Endometrium (tissue), 2 donors: ENCODE results near the gene ZNF267.
"Not testable (repeated sequence)": the region's sequence is repeated elsewhere in the genome, so short reads cannot be mapped to it uniquely, and the experiment has no call there.

ENCODE experiments used
- FAIRE-seq: peaks from 2 replicates; lab custom pipeline; 2012; peaks lifted over from hg19 to GRCh38; lab: Jason Lieb, UNC
- donor health status: control.
- donor health status: control.

The ZNF267 gene

DNA sequence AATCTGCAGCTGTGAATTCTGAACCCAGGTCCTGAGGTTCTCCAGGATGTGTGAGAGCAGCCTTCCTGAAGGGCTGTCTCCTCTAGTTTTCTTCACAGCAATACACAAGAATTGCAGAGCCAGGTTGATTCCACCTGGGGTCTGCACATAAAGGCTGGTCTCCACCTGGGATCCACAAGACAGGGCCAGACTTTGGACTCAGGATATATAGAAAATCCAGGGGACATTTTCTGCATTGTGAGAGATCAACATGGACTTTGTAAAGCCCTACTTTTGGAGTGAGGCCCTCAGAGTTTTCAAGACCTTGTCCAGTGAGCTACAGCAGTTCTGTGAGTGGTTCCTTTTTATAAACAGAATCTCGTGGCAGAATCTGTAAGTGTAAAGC lies 6.3 kb downstream of the ZNF267 start:
- no peak for FAIRE-seq

DNA sequence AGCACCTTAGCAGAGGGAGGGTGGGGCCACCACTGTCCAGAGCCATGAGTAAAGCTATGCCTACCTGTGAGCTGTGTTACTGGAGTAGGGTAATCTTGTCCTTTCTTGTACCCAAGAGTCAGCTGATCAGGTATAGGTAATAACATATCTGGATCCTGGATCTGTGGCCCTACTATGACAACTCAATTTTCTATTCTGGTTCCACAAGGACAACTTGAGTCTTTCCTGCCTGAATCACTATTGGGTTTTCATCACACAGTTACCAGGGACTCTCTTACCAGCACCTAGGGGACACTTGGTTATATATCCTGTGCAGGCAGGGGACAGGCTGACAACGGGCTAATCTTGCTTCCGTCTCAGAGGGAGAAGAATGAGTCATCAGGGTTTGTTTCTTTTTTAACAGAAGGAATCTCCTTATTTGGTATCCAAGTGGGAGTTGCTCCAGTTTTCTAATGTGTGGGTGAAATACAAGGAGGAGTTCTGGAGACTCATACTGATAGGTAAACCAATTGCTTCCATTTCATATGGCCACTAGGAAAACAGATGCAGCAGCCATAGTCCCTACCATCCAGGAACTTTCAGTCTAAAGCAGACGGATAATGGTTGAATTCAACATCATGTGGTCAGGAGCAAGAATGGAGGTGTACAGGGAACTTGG lies 6.8 kb downstream of the ZNF267 start:
- no peak for FAIRE-seq

DNA sequence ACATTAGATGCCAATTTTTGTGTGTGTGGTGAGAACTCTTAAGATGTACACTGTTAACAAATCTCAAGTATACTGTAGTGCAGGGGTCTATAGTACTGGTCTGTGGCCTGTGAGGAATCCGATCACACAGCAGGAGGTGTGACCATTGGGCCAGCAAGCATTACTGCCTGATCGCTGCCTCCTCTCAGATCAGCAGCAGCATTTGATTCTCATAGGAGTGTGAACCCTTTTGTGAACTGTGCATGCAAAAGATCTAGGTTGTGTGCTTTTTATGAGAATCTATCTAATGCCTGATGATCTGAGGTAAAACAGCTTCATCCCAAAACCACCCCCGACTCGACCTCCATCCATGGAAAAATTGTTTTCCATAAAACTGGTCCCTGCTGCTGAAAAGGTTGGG lies 12.6 kb downstream of the ZNF267 start:
- FAIRE-seq, result no peak

DNA sequence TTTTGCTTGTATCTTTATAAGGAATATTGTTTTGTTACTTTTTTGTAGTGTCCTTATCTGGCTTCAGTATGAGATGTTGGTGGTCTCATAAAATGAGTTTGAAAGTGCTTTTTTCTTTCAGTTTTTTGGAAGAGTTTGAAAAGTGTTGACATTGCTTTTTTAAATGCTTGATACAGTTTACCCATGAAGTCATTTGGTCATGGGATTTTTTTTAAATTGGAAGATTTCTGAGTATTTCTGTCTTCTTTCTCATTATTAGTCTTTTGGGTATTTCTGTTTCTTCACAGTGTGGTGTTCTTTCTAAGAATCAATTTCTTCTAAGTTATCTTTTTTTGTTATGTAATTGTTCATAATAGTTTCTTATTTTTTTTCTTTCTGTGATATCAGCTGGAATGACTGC lies 15.1 kb downstream of the ZNF267 start:
- FAIRE-seq, result no peak

- not testable (repeated sequence) for FAIRE-seq
Observed at GRCh38 chr16:31892111-31892510, 18.5 kb downstream of the ZNF267 start.

DNA sequence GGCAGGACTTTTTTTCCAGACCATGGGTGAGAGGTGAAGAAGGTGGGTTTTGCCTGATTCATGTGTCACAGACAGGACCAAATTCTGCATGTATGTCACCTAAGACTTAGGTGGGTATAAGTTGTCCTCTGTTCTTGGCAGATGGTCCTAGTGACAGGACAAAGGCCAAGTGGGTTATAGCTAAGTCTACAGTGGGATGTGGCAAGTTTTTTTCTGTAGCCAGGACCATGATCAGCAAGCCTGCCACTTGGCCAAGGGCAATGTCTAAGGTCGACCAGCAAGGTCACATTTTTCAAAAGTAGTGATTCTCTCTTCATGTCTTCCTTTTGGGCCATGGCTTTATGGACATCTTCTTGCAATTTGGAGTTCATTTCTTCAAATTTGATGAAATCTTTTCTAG lies 20.2 kb downstream of the ZNF267 start:
- FAIRE-seq, result no peak

- FAIRE-seq, result no peak
Observed at GRCh38 chr16:31897283-31897682, 23.7 kb downstream of the ZNF267 start.

GRCh38 chr16:31899505-31899904 lies 25.9 kb downstream of the ZNF267 start:
- no peak for FAIRE-seq

DNA sequence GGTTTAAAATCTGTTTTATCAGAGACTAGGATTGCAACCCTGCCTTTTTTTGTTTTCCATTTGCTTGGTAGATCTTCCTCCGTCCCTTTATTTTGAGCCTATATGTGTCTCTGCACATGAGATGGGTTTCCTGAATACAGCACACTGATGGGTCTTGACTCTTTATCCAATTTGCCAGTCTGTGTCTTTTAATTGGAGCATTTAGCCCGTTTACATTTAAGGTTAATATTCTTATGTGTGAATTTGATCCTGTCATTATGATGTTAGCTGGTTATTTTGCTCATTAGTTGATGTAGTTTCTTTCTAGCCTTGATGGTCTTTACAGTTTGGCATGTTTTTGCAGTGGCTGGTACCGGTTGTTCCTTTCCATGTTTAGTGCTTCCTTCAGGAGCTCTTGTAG lies 31.0 kb downstream of the ZNF267 start:
- FAIRE-seq, result not testable (repeated sequence)

- no peak for FAIRE-seq
Observed at GRCh38 chr16:31913668-31914067, 40.1 kb downstream of the ZNF267 start.

- FAIRE-seq, result no peak
Observed at GRCh38 chr16:31916056-31916488, 42.5 kb downstream of the ZNF267 start.

DNA sequence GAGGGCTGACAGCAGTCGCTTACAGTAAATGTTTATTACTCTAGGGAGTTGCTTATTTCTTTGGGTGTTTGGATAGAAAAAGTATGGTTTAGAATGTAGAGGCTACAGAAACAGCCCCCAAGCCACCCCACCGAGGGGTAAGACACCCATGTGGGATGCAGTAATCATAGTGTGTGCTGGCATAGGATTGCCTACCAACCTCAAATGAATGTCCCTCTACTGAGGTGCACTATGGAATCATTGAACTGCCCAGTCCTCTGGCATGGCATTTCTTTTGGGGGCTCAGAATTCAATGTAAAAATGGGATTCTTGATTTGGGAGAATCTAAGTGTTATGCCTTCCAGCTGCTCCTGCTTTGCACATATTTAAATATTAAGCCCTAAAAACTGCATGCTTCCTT lies 46.8 kb downstream of the ZNF267 start:
- FAIRE-seq, result no peak

GRCh38 chr16:31951806-31952205 lies 78.2 kb downstream of the ZNF267 start:
- FAIRE-seq, result not testable (repeated sequence)

DNA sequence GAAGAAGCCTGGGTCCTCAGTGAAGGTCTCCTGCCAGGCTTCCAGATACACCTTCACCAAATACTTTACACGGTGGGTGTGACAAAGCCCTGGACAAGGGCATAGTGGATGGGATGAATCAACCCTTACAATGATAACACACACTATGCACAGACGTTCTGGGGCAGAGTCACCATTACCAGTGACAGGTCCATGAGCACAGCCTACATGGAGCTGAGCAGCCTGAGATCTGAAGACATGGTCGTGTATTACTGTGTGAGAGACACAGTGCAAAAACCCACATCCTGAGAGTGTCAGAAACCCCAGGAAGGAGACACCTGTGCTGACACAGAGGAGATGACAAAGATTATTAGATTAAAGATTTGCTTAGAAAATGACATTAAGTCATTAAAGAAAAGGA lies 78.6 kb downstream of the ZNF267 start:
- FAIRE-seq, result not testable (repeated sequence)

- FAIRE-seq, result not testable (repeated sequence)
Observed at GRCh38 chr16:31956221-31956620, 82.6 kb downstream of the ZNF267 start.

GRCh38 chr16:31960186-31960910 lies 86.7 kb downstream of the ZNF267 start:
- FAIRE-seq, result not testable (repeated sequence)
